ENCODE data around the gene TPP1.

- no peak for TF ChIP-seq CTCF (IDR thresholded peaks at IDR 0.05)
- TF ChIP-seq POLR2A (IDR thresholded peaks at IDR 0.05; ENCODE audit: low read depth): no peak
- no peak for TF ChIP-seq POLR2AphosphoS5 (IDR thresholded peaks at IDR 0.05)
- no peak for TF ChIP-seq EP300 (IDR thresholded peaks at IDR 0.05)
Observed at GRCh38 chr11:6599881-6600390, 19.3 kb downstream of the TPP1 start.

Measured in esophagus muscularis mucosa (tissue), 4 donors.